T-helper 1 cell treated with Interleukin-12 subunit alpha and Interleukin-12 subunit beta and Interleukin-4 antibody, amounts not matched to agents 30 μg/mL and 1 μg/mL, for 36 hours (primary cell): Measurements from ENCODE around the gene FSCB.
"Not testable (repeated sequence)": the region's sequence is repeated elsewhere in the genome, so short reads cannot be mapped to it uniquely, and the experiment has no call there.

Experiments
- H3K27ac Mint-ChIP-seq: one replicate; pipeline ENCODE4 v1.8.0; 2021; ENCODE audit warnings: mild to moderate bottlenecking, mixed read lengths
- H3K27me3 Mint-ChIP-seq: one replicate; pipeline ENCODE4 v1.8.0; 2021; ENCODE audit warnings: low read depth, mixed read lengths
- H3K36me3 Mint-ChIP-seq: one replicate; pipeline ENCODE4 v1.8.0; 2021; ENCODE audit warnings: low read depth, mixed read lengths
- H3K4me1 Mint-ChIP-seq: one replicate; pipeline ENCODE4 v1.8.0; 2021; ENCODE audit warnings: low read depth, mixed read lengths
- H3K4me3 Mint-ChIP-seq: one replicate; pipeline ENCODE4 v1.8.0; 2021; ENCODE audit warnings: mild to moderate bottlenecking, moderate library complexity, mixed read lengths
- H3K9me3 Mint-ChIP-seq: one replicate; pipeline ENCODE4 v1.8.0; 2021; ENCODE audit warnings: mixed read lengths

The FSCB gene, protein sequence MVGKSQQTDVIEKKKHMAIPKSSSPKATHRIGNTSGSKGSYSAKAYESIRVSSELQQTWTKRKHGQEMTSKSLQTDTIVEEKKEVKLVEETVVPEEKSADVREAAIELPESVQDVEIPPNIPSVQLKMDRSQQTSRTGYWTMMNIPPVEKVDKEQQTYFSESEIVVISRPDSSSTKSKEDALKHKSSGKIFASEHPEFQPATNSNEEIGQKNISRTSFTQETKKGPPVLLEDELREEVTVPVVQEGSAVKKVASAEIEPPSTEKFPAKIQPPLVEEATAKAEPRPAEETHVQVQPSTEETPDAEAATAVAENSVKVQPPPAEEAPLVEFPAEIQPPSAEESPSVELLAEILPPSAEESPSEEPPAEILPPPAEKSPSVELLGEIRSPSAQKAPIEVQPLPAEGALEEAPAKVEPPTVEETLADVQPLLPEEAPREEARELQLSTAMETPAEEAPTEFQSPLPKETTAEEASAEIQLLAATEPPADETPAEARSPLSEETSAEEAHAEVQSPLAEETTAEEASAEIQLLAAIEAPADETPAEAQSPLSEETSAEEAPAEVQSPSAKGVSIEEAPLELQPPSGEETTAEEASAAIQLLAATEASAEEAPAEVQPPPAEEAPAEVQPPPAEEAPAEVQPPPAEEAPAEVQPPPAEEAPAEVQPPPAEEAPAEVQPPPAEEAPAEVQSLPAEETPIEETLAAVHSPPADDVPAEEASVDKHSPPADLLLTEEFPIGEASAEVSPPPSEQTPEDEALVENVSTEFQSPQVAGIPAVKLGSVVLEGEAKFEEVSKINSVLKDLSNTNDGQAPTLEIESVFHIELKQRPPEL

DNA sequence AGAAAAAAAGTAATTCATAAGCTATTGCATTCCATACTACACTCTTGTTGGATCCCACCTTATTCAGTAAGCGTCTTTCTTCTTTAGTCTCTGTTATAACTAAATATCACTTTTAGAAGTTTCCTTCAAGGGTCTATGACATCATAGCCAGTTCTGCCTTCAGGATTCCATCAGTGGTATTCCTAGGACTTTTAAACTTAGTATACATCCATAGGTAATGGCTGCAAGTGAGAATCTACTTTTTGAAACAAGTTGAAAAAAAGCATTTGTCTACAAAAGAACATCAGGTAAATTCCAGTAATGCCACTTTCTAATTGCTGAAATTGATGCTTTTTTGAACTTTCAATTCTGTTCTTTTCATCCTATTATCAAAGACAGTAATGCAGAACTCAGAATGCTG is at the start of gene FSCB:
Gene FSCB (minus strand): TSS at position 101 of the 400 bp plus-strand sequence. CDS start 296 bp downstream, outside the sequence.
- H3K4me1 Mint-ChIP-seq, result no peaks in the 10 kb centered on the region
- H3K27ac Mint-ChIP-seq, result no peak within 1 kb of the TSS
- no peaks in the 10 kb centered on the region for H3K36me3 Mint-ChIP-seq
- no peak within 1 kb of the TSS for H3K4me3 Mint-ChIP-seq
- peaks cover 12% of the 10 kb centered on the region for H3K9me3 Mint-ChIP-seq
- no peaks in the 10 kb centered on the region for H3K27me3 Mint-ChIP-seq

DNA sequence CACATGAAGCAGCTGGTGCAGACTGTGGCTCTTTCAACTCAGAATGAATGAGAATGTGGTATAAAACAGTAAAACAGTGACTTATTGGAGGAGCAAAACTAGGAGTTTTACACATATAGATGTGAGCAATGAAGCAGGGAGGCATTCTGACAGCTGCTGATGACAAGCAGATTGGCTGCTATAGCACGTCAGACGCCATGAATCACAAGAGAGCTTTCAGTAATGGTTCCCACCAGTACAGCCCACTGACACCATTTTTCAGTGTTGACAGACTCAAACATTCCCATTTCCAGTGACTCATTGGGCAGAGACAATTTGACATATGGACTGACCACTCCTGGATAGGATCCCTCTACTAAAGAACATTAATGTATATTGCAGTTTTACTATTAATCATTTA is 24.6 kb upstream of the FSCB start:
- H3K4me3 Mint-ChIP-seq, result no peak overlapping the region
- no peak overlapping the region for H3K27ac Mint-ChIP-seq
- no peaks in the 10 kb centered on the region for H3K4me1 Mint-ChIP-seq
- H3K9me3 Mint-ChIP-seq, result peaks cover 9% of the 10 kb centered on the region
- no peaks in the 10 kb centered on the region for H3K27me3 Mint-ChIP-seq
- H3K36me3 Mint-ChIP-seq, result no peaks in the 10 kb centered on the region

DNA sequence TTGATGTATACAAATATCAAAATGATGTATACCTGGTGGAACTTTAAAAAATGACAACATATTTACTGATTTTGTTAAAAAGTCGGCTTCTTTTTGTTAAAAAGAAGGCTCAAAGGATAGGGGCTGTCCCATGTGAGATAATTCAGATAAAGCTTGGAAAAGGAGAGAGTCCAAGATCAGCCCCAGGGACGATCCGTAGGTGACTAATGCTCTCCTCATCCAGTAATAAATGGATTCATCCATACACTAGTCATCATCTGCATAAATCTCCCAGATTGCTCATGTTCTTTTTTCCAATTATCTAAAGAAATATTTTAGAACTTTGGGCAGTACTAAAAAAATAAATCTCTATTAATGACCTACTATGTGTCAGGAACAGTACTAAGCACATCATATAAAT is 23.4 kb upstream of the FSCB start:
- H3K27ac Mint-ChIP-seq, result no peak overlapping the region
- no peaks in the 10 kb centered on the region for H3K27me3 Mint-ChIP-seq
- no peak overlapping the region for H3K4me3 Mint-ChIP-seq
- peaks cover 9% of the 10 kb centered on the region for H3K9me3 Mint-ChIP-seq
- no peaks in the 10 kb centered on the region for H3K36me3 Mint-ChIP-seq
- H3K4me1 Mint-ChIP-seq, result no peaks in the 10 kb centered on the region

DNA sequence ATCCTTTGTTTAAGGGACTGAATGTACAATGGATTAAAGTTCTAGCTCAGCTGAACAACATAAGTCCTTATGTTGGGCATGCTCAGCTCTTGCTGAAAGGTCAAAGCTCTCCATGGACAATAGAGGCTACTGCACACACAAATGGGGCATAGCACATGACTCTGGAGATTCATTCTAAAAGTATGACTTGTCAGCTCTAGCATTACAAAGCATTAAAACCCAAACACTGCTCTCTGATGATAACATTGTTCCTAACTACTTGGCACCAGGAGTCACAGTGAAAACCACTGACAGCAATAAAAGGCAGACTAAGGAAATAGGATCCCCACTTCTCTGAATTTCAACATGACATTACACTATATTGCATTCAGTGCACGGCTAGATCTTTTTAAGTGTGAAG is 21.9 kb upstream of the FSCB start:
- no peak overlapping the region for H3K27ac Mint-ChIP-seq
- H3K9me3 Mint-ChIP-seq, result peaks cover 5% of the 10 kb centered on the region
- no peaks in the 10 kb centered on the region for H3K27me3 Mint-ChIP-seq
- no peaks in the 10 kb centered on the region for H3K36me3 Mint-ChIP-seq
- H3K4me3 Mint-ChIP-seq, result no peak overlapping the region
- H3K4me1 Mint-ChIP-seq, result no peaks in the 10 kb centered on the region

DNA sequence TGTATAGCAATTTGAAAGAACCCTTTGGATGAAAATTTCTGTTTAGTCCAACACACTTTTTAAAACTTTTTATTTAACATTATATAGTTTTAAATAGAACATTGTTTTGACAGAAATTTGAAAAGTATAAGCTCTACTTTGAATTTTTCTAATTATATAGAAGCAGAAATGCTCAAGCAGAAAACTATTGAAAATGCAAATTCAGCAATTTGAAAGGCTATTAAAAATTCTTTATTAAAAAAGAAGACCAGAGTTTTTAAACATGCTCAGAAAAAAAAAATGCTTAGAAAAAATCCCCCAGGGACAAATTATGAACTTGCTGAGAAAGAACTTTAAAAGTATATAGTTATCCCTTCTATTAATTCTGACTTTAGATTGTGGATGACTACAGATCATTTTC is 21.1 kb upstream of the FSCB start:
- Mint-ChIP-seq H3K4me3 (no peak overlapping the region), H3K27me3 (no peaks in the 10 kb centered on the region), H3K36me3 (no peaks in the 10 kb centered on the region), H3K9me3 (no peaks in the 10 kb centered on the region), H3K27ac (no peak overlapping the region), H3K4me1 (no peaks in the 10 kb centered on the region)

DNA sequence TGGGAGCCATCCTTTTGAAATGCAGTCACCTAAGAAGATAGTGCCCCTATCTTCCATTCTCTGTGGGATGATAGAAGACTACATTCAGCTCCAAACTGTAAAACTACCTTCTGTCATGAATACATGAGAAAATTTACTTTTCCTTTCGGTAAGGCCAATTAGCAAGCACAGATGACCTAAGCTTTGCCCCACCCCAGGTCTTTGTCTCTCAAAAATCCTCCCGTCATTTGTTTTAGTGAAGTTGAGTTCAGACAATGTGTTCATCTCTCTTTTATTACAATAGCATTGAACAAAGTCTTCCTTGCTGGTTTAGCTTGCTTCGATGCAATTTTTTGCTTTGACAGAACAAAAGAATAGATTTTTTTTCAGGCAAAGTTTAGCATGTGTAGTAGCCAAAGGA is 18.2 kb upstream of the FSCB start:
- no peaks in the 10 kb centered on the region for H3K27me3 Mint-ChIP-seq

DNA sequence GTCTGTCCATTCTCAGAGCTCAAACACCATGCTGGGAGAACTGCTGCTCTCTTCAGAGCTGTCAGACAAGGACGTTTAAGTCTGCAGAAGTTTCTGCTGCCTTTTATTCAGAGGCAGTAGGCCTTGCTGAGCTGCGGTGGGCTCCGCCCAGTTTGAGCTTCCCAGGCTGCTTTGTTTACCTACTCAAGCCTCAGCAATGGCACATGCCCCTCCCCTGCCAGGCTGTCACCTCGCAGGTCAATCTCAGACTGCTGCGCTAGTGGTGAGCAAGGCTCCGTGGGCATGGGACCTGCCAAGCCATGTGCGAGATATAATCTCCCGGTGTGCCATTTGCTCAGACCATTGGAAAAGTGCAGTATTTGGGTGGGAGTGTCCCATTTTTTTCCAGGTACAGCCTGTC is 8.6 kb upstream of the FSCB start:
- not testable (repeated sequence) for H3K4me3 Mint-ChIP-seq, H3K27me3 Mint-ChIP-seq, H3K4me1 Mint-ChIP-seq, H3K36me3 Mint-ChIP-seq, H3K27ac Mint-ChIP-seq
- peaks cover 38% of the 10 kb centered on the region for H3K9me3 Mint-ChIP-seq

More for the DNA sequence above, 18.2 kb upstream of the FSCB start:
- Mint-ChIP-seq H3K27ac (no peak overlapping the region), H3K4me1 (no peaks in the 10 kb centered on the region), H3K4me3 (no peak overlapping the region), H3K9me3 (no peaks in the 10 kb centered on the region), H3K36me3 (no peaks in the 10 kb centered on the region)

DNA sequence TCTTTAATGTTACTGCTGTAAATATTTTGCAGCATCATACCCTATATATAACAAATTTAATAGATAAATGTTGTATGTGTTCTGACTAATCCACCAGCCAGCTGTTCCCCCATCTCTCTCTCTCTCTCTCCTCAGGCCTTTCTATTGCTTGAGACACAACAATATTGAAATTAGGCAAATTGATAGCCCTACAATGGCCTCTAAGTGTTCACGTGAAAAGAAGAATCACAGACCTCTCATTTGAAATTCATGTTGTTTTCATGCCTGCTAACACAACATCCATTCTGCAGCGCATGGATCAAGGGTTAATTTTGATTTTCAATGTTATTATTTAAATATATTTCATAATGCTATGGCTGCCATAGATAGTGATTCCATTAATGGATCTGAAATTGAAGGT is 1.8 kb upstream of the FSCB start:
- H3K27ac Mint-ChIP-seq, result no peak overlapping the region
- H3K36me3 Mint-ChIP-seq, result no peaks in the 10 kb centered on the region
- H3K9me3 Mint-ChIP-seq, result peaks cover 20% of the 10 kb centered on the region
- no peaks in the 10 kb centered on the region for H3K4me1 Mint-ChIP-seq
- H3K4me3 Mint-ChIP-seq, result no peak overlapping the region
- no peaks in the 10 kb centered on the region for H3K27me3 Mint-ChIP-seq

DNA sequence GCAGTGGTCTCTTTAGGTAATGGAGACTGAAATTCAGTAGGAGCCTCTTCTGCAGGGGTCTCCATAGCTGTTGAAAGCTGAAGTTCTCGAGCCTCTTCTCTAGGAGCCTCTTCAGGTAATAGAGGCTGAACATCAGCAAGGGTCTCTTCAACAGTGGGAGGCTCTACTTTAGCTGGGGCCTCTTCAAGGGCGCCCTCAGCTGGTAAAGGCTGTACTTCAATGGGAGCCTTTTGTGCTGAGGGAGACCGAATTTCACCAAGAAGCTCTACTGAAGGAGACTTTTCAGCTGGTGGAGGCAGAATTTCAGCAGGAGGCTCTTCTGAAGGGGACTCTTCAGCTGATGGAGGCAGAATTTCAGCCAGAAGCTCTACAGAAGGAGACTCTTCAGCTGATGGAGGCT is 1.5 kb downstream of the FSCB start:
- peaks cover 8% of the 10 kb centered on the region for H3K9me3 Mint-ChIP-seq
- no peaks in the 10 kb centered on the region for H3K4me1 Mint-ChIP-seq
- H3K27me3 Mint-ChIP-seq, result no peaks in the 10 kb centered on the region
- H3K36me3 Mint-ChIP-seq, result no peaks in the 10 kb centered on the region
- no peak overlapping the region for H3K4me3 Mint-ChIP-seq
- no peak overlapping the region for H3K27ac Mint-ChIP-seq

DNA sequence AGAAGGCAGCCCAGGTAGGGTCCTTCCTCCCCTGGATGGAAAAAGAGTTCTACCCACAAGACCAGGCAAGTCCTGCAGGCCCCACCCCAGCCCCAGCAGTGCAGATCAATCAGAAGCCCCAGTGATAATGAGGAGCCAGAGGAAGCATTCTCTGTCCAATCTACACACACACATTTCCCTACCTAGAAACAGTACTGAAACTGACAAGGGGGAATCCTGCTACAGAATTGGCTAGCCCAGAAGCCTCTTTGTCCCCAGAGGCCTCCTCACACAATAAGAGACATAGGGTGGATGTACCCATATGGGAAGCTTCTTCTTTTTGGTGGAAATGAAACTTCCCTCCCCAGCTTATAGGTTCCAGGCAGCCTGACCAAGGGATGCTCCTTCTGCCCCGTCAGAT is 9.9 kb downstream of the FSCB start:
- Mint-ChIP-seq H3K4me1 (no peaks in the 10 kb centered on the region), H3K9me3 (peaks cover 14% of the 10 kb centered on the region), H3K4me3 (no peak overlapping the region), H3K36me3 (no peaks in the 10 kb centered on the region), H3K27ac (no peak overlapping the region), H3K27me3 (no peaks in the 10 kb centered on the region)

DNA sequence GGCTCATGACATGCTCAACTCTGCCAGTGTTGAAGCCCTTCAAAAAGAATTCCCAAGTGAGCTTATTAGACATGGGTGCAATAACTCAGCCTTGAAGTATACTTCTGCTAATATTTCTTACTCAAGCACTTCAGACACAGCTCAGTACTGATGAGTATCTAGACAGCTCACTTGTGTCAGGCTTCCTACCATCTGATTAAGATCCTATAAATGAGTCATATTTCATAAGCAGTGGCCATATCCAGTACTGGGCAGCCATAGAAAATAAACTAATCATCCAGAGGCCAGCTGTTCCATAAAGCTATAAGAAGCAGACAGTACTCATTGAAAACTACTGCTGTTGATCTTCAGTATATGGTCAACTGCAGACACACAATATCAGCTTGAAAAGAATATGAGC is 12.9 kb downstream of the FSCB start:
- Mint-ChIP-seq H3K27me3 (no peaks in the 10 kb centered on the region), H3K36me3 (no peaks in the 10 kb centered on the region), H3K4me3 (no peak overlapping the region), H3K4me1 (no peaks in the 10 kb centered on the region), H3K27ac (no peak overlapping the region), H3K9me3 (peaks cover 6% of the 10 kb centered on the region)

DNA sequence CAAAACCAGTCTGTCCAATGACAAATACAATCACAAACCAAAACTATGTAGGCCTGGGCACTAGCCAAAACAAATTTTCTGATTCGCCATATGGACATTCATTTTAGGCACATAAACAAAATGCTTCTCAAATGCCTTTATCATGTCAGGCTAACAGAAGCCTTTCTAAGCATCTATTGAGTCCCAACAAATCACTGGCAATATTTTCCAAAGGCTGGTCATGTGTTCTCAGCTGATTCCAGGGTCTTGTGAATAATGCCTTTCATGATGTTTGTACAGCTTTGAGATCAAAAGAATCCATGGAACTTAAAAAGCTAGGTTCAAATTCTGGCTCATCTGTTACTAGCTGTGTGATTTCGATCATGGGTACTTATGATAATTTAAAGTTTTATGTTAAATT is 16.1 kb downstream of the FSCB start:
- H3K27me3 Mint-ChIP-seq, result no peaks in the 10 kb centered on the region
- peaks cover 23% of the 10 kb centered on the region for H3K9me3 Mint-ChIP-seq
- H3K4me1 Mint-ChIP-seq, result no peaks in the 10 kb centered on the region
- H3K4me3 Mint-ChIP-seq, result no peak overlapping the region
- H3K36me3 Mint-ChIP-seq, result no peaks in the 10 kb centered on the region
- no peak overlapping the region for H3K27ac Mint-ChIP-seq

DNA sequence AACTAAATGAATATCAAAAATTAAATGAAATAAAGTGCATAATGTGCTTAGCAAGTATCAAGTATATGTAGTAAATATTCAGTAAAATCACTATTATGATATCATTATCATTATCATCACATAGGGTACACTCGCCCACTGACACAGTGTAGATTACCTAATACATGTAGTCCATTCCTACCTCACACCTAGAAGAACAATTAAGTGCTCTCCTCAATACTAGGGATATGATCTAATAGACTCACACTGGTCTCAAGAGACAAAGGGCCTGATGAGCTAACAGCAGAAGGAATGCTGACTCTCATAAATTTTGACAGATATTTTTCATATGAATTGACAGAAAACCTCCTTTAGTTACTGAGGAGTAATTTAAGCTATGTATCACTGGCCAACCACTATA is 29.1 kb downstream of the FSCB start:
- Mint-ChIP-seq H3K27ac (no peak overlapping the region), H3K9me3 (peaks cover 22% of the 10 kb centered on the region), H3K4me3 (no peak overlapping the region), H3K27me3 (no peaks in the 10 kb centered on the region), H3K36me3 (no peaks in the 10 kb centered on the region), H3K4me1 (no peaks in the 10 kb centered on the region)

DNA sequence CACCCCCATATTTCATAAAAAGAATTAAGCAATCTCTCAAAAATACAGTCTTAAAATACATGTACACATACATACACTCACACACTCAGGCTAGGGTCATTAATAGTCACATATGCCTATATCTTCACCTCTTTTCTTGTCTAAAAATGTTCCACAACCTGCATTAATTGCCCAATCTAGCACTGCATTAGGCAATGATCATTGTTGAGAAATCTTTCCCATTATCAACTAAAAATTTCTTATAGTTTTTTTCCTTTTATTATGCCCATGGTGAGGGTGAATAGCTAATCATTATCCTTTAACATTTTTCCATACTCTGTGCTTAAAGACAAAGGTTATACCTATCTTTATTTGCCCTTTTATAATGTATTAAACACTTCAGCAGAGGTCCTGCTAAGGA is 38.3 kb downstream of the FSCB start:
- H3K36me3 Mint-ChIP-seq, result no peaks in the 10 kb centered on the region
- H3K9me3 Mint-ChIP-seq, result no peaks in the 10 kb centered on the region
- H3K4me3 Mint-ChIP-seq, result no peak overlapping the region
- H3K27me3 Mint-ChIP-seq, result no peaks in the 10 kb centered on the region
- H3K27ac Mint-ChIP-seq, result no peak overlapping the region
- H3K4me1 Mint-ChIP-seq, result no peaks in the 10 kb centered on the region

DNA sequence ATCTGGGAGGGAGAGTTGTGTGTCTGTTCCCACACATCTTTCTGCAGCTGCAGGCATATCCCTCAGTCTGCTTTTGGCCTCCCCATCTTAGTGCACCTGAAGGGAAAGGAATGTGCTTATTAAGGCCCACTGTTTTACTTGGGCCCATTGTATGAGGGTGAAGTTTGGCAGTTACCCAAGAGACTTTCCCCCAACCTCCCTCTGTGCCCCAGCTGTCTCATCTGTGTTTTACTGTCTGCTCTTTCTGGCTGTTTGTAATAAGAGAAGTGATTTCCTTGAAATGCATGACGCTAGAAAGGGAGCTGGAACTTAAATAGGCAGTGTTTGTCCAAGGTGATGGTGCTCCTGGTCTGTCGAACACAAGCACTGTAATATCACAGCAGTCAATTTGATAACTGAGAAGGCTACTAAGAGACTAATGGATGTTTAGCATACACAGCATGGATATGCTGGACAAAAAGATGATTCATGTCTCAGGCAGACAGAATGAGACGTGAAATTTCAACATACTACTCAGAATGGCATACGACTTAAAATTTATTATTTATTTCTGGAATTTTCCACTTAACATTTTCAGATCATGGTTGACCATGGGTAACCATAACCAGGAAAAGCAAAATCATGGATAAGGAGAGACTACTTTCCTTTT is 43.6 kb downstream of the FSCB start:
- no peaks in the 10 kb centered on the region for H3K27me3 Mint-ChIP-seq

More for the DNA sequence above, 43.6 kb downstream of the FSCB start:
- no peaks in the 10 kb centered on the region for H3K36me3 Mint-ChIP-seq
- H3K4me1 Mint-ChIP-seq, result no peaks in the 10 kb centered on the region
- no peaks in the 10 kb centered on the region for H3K9me3 Mint-ChIP-seq
- H3K27ac Mint-ChIP-seq, result no peak overlapping the region
- H3K4me3 Mint-ChIP-seq, result no peak overlapping the region
